IPS DF 6.9 (cell line): Measurements from ENCODE around the gene SLC23A2.

Experiments used
- DNase-seq: peaks from one replicate; pipeline ENCODE4 v3.0.0-alpha.2; 2013; ENCODE audit warnings: low read depth, low spot score
- H3K27ac ChIP-seq: one replicate; pipeline ENCODE4 v1.5.1; 2013; ENCODE audit warnings: low read length, control low read depth
- H3K27me3 ChIP-seq: 2 replicates; pipeline ENCODE4 v1.6.1; 2013; ENCODE audit warnings: mild to moderate bottlenecking, low read length; ENCODE audit not compliant: control insufficient read depth, insufficient read depth
- H3K36me3 ChIP-seq: 2 replicates; pipeline ENCODE4 v1.6.1; 2013; ENCODE audit warnings: low read length; ENCODE audit not compliant: control insufficient read depth, insufficient read depth
- H3K4me1 ChIP-seq: 2 replicates; pipeline ENCODE4 v1.6.1; 2013; ENCODE audit warnings: low read length; ENCODE audit not compliant: control insufficient read depth, insufficient read depth
- H3K4me3 ChIP-seq: 2 replicates; pipeline ENCODE4 v1.5.1; 2013; ENCODE audit warnings: mild to moderate bottlenecking, low read length
- H3K9me3 ChIP-seq: 2 replicates; pipeline ENCODE4 v1.6.1; 2013; ENCODE audit warnings: low read length, inconsistent platforms; ENCODE audit not compliant: control insufficient read depth, insufficient read depth
- WGBS: extraction: QIAGEN DNeasy Blood & Tissue Kit; methylation state at CpG from one replicate; pipeline ENCODE4 v1.1.7; 2013; ENCODE audit warnings: mixed read lengths, missing lambda C conversion rate; ENCODE audit not compliant: insufficient read length, insufficient coverage; 5-methylcytosine and 5-hydroxymethylcytosine counted together

Gene SLC23A2

DNA sequence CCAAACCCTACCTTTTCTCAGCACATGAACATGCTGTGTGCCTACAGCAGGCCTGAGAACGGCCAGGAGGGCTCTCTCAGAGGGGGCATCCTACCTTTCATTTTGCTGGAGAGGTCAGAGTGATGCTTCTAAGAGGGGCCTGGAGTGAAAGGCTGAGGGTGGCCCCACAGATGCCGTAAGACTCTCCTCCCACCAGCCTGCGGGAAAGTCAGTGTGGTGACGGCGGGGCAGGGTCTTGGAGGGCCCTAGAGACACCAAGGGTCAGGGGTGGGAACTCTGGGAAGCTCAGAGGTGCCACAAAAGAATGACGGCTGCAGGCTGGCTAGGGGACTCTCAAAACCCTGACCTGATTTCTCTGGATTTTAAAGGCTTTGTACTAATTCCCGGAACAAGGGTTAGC is 107.6 kb downstream of the SLC23A2 start:
- no peaks in the 10 kb centered on the region for H3K36me3 ChIP-seq

DNA sequence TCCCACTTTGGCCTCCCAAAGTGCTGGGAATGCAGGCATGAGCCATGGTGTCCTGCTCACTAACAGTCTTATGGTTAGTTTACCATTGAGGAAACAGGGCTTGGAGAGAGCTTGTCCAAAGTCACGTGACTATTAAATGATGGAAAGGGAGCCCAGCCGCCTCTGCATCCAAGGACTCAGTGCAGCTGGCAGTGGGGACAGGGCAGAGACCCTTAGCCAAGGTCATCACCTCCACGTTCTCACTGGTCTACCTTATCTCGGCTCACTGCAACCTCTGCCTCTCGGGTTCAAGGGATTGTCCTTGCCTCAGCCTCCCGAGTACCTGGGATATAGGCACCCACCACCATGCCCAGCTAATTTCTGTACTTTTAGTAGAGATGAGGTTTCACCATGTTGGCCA is 109.3 kb downstream of the SLC23A2 start:
- DNase-seq = no peak
- Histone ChIP-seq H3K36me3 (no peaks in the 10 kb centered on the region), H3K9me3 (no peaks in the 10 kb centered on the region), H3K4me3 (no peak overlapping the region), H3K27me3 (no peaks in the 10 kb centered on the region), H3K4me1 (0 out of 2 replicates have a peak, but pooled peaks cover 4% of the 10 kb centered on the region), H3K27ac (no peak overlapping the region)
- WGBS = no CpG with 5 or more reads among the region's 6 CpGs

More for the DNA sequence above, 107.6 kb downstream of the SLC23A2 start:
- Histone ChIP-seq H3K4me1 (0 out of 2 replicates have a peak, but pooled peaks cover 7% of the 10 kb centered on the region), H3K4me3 (no peak overlapping the region), H3K27me3 (no peaks in the 10 kb centered on the region), H3K27ac (no peak overlapping the region), H3K9me3 (no peaks in the 10 kb centered on the region)
- DNase-seq = no peak
- no CpG with 5 or more reads among the region's 7 CpGs for WGBS

DNA sequence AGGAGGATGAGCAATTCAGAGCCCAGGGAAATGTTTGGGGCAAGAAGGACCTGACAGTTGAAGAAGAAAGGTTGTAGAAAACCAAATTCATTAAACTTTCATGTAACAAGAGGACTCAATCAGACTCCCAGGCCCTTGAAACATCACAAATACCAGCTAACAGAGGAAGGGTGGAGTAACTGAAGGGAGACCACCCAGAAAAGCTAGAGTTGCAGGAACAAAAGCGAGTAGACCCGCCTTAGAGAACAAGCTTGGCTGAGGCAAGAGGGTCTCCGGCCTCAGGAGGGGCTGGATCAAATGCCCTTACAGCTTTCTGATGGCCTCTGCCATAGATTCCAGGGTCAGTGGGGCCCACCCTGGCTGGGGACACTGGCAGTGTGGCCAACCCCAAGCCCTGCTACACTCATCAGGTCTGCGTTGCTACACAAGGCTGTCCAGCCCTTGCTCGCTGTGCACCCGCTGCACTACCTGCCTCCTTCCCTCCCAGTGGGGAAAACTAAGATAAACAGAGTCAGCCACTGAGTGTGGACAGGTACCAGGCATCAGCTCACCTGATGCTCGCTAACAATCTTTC is 110.0 kb downstream of the SLC23A2 start:
- whole genome bisulfite sequencing = no CpG with 5 or more reads among the region's 7 CpGs
- DNase-seq = no peak
- no peak overlapping the region for H3K4me3 ChIP-seq
- no peaks in the 10 kb centered on the region for H3K27me3 ChIP-seq
- H3K4me1 ChIP-seq = 0 out of 2 replicates have a peak, but pooled peaks cover 2% of the 10 kb centered on the region
- no peaks in the 10 kb centered on the region for H3K9me3 ChIP-seq
- H3K27ac ChIP-seq = no peak overlapping the region
- no peaks in the 10 kb centered on the region for H3K36me3 ChIP-seq

DNA sequence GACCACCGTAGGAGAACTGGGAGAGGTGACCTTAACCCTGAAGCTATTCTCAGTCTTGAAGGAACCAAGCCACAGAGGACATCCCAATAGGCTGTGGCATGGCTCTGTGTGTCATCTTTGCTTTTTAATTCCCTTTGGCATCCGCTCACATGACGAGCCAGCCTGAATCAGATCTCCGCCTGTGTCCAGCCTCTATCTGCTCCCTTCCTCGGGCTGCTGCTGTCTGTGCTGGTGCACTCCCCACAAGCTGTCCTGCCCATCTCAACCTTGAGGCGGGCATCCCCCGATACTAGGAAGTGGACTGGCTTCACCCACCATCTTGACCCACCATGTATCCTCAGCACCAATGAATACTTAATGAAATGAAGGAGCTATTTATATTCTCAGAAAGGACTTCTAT is 111.9 kb downstream of the SLC23A2 start:
- Histone ChIP-seq H3K27me3 (no peaks in the 10 kb centered on the region), H3K9me3 (no peaks in the 10 kb centered on the region), H3K36me3 (no peaks in the 10 kb centered on the region), H3K27ac (no peak overlapping the region), H3K4me3 (no peak overlapping the region), H3K4me1 (no peaks in the 10 kb centered on the region)
- no peak for DNase-seq
- WGBS = no CpG with 5 or more reads among the region's 7 CpGs

- no peaks in the 10 kb centered on the region for H3K27me3 ChIP-seq
- no peaks in the 10 kb centered on the region for H3K4me1 ChIP-seq
- H3K4me3 ChIP-seq = no peak overlapping the region
- no CpG with 5 or more reads among the region's 11 CpGs for WGBS
- no peaks in the 10 kb centered on the region for H3K9me3 ChIP-seq
- DNase-seq = no peak
- no peaks in the 10 kb centered on the region; the same call in 1 of the 2 replicates for H3K36me3 ChIP-seq
- no peak overlapping the region for H3K27ac ChIP-seq
Measured at GRCh38 chr20:4887586-4887985, 113.7 kb downstream of the SLC23A2 start.

- Histone ChIP-seq H3K27ac (no peak overlapping the region), H3K4me3 (no peak overlapping the region), H3K36me3 (no peaks in the 10 kb centered on the region; the same call in 1 of the 2 replicates), H3K27me3 (no peaks in the 10 kb centered on the region), H3K4me1 (no peaks in the 10 kb centered on the region), H3K9me3 (no peaks in the 10 kb centered on the region)
- no CpG with 5 or more reads among the region's 8 CpGs for WGBS
- no peak for DNase-seq
Measured at GRCh38 chr20:4886771-4887527, 114.4 kb downstream of the SLC23A2 start.

DNA sequence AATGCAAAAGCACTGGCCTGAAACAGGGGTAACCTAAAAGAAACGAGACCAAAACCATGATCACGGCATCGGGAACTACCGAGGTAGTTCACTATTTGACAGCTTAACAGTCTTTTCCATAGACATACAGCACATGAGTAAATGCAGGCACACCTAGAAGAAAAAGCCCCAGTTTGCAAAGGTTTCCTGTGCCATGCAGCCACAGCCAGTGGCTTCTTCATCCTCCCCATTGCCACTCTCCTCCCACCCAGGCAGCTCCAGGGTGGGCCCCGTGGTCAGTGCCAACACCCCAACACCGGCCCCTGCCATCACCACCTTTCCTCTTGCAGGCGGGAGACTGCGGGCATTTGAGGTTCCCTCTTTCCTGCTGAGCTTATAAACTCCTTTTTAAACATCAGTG is 115.4 kb downstream of the SLC23A2 start:
- no peak overlapping the region for H3K27ac ChIP-seq
- H3K27me3 ChIP-seq = no peaks in the 10 kb centered on the region
- no CpG with 5 or more reads among the region's 8 CpGs for WGBS
- no peaks in the 10 kb centered on the region for H3K9me3 ChIP-seq
- H3K36me3 ChIP-seq = no peaks in the 10 kb centered on the region; the same call in 1 of the 2 replicates
- DNase-seq = no peak
- no peaks in the 10 kb centered on the region for H3K4me1 ChIP-seq
- H3K4me3 ChIP-seq = no peak overlapping the region

- WGBS = no CpG with 5 or more reads among the region's 7 CpGs
- no peaks in the 10 kb centered on the region for H3K4me1 ChIP-seq
Measured at GRCh38 chr20:4883546-4883945, 117.8 kb downstream of the SLC23A2 start.

DNA sequence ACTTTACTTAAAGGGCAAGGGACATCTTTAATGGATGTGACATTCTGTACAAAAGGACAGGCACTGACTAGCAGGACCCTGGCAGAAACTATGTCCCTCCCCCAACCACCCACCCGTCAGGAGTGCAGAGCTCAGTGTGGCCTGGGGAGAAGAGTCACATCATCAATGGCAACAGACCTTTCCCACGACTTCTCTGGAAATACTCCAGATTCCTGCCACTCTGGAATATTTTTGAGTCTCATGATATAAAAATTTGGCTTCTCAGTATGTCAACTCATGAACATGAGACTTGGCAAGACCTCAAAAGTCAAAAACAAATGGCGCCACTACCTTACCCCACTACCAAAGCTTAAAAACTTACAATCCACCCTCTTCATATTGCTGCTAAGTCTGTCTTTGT is 118.3 kb downstream of the SLC23A2 start:
- Histone ChIP-seq H3K4me3 (no peak overlapping the region), H3K27ac (no peak overlapping the region), H3K4me1 (no peaks in the 10 kb centered on the region), H3K27me3 (no peaks in the 10 kb centered on the region), H3K9me3 (no peaks in the 10 kb centered on the region), H3K36me3 (no peaks in the 10 kb centered on the region; the same call in 1 of the 2 replicates)
- 100% methylated on average over 1 of the region's 3 CpGs for WGBS
- no peak for DNase-seq

More at GRCh38 chr20:4883546-4883945, 117.8 kb downstream of the SLC23A2 start:
- DNase-seq = no peak
- H3K27ac ChIP-seq = no peak overlapping the region
- no peaks in the 10 kb centered on the region; the same call in 1 of the 2 replicates for H3K36me3 ChIP-seq
- H3K4me3 ChIP-seq = no peak overlapping the region
- H3K9me3 ChIP-seq = no peaks in the 10 kb centered on the region
- H3K27me3 ChIP-seq = no peaks in the 10 kb centered on the region

- Histone ChIP-seq H3K27me3 (no peaks in the 10 kb centered on the region), H3K4me1 (no peaks in the 10 kb centered on the region), H3K36me3 (no peaks in the 10 kb centered on the region; the same call in 1 of the 2 replicates), H3K27ac (no peak overlapping the region), H3K9me3 (no peaks in the 10 kb centered on the region), H3K4me3 (no peak overlapping the region)
- WGBS = no CpG with 5 or more reads among the region's 9 CpGs
- no peak for DNase-seq
Measured at GRCh38 chr20:4881006-4881730, 120.1 kb downstream of the SLC23A2 start.
